Neural progenitor cell (in vitro differentiated cells): ENCODE results near the gene ZNF641.

Experiments used
- CTCF ChIP-seq: fragments of 200-600 bp; sonication (generic); IDR thresholded peaks from 2 replicates; pipeline ENCODE4 v1.5.1; 2017; ENCODE audit warnings: antibody characterized with exemption, mild to moderate bottlenecking
- EZH2 ChIP-seq: fragments of 200-600 bp; sonication (generic); IDR thresholded peaks from 2 replicates; pipeline ENCODE4 v1.6.1; 2017; ENCODE audit warnings: antibody characterized with exemption, mild to moderate bottlenecking, moderate library complexity

GRCh38 chr12:48296586-48297282, 54.0 kb downstream of the ZNF641 start:
- TF ChIP-seq CTCF (no peak), EZH2 (no peak)
